DMS79 (cell line): ENCODE data around the gene ARHGEF7.

Experiments
- DNase-seq: peaks from one replicate; lab custom pipeline; 2025; lab: John Stamatoyannopoulos, UW

ARHGEF7 gene

GRCh38 chr13:111325146-111325890 lies 210.2 kb downstream of the ARHGEF7 start:
- DNase-seq, result no peak

- no peak for DNase-seq
Measured at GRCh38 chr13:111325941-111326620, 211.0 kb downstream of the ARHGEF7 start.

GRCh38 chr13:111326621-111326965 lies 211.5 kb downstream of the ARHGEF7 start:
- DNase-seq, result no peak

- no peak for DNase-seq
Measured at GRCh38 chr13:111326981-111327642, 212.0 kb downstream of the ARHGEF7 start.

GRCh38 chr13:111327730-111328573 lies 212.8 kb downstream of the ARHGEF7 start:
- DNase-seq, result no peak

GRCh38 chr13:111328574-111329410 lies 213.7 kb downstream of the ARHGEF7 start:
- no peak for DNase-seq

- DNase-seq, result no peak
Measured at GRCh38 chr13:111329641-111330040, 214.5 kb downstream of the ARHGEF7 start.

- no peak for DNase-seq
Measured at GRCh38 chr13:111330066-111330610, 215.0 kb downstream of the ARHGEF7 start.

GRCh38 chr13:111335298-111335697 lies 220.2 kb downstream of the ARHGEF7 start:
- DNase-seq, result peak; percentile 36

- no peak for DNase-seq
Measured at GRCh38 chr13:111336666-111337065, 221.6 kb downstream of the ARHGEF7 start.

- no peak for DNase-seq
Measured at GRCh38 chr13:111337206-111337605, 222.1 kb downstream of the ARHGEF7 start.

GRCh38 chr13:111337741-111338140 lies 222.6 kb downstream of the ARHGEF7 start:
- no peak for DNase-seq

GRCh38 chr13:111338841-111339240 lies 223.7 kb downstream of the ARHGEF7 start:
- DNase-seq, result no peak

- no peak for DNase-seq
Measured at GRCh38 chr13:111339366-111340143, 224.4 kb downstream of the ARHGEF7 start.

GRCh38 chr13:111341886-111342285 lies 226.8 kb downstream of the ARHGEF7 start:
- no peak for DNase-seq

- no peak for DNase-seq
Measured at GRCh38 chr13:111342721-111343120, 227.6 kb downstream of the ARHGEF7 start.

GRCh38 chr13:111343186-111343805 lies 228.2 kb downstream of the ARHGEF7 start:
- DNase-seq, result no peak

- DNase-seq, result peak; percentile 91
Measured at GRCh38 chr13:111344471-111345191, 229.5 kb downstream of the ARHGEF7 start.

GRCh38 chr13:111345682-111346081 lies 230.6 kb downstream of the ARHGEF7 start:
- no peak for DNase-seq
